Upper lobe of left lung (tissue), 4 donors: ENCODE data around the gene JRKL.

Experiments used
- EP300 ChIP-seq, 4 donors: sonication (generic); formaldehyde crosslinking; IDR thresholded peaks; one replicate each; pipeline ENCODE4 v1.5.1; 2017; ENCODE audit warnings: antibody characterized with exemption in 4 of 4, control low read depth in 2 of 4
- POLR2A ChIP-seq, 4 donors: fragments of 450-650 bp; IDR thresholded peaks; one replicate each; pipeline ENCODE4 v1.5.1; 2016 to 2017; ENCODE audit warnings: antibody characterized with exemption in 4 of 4, mild to moderate bottlenecking in 2 of 4

- TF ChIP-seq EP300 (IDR thresholded peaks at IDR 0.05) = no peak
- no peak for TF ChIP-seq POLR2A (IDR thresholded peaks at IDR 0.05)
Observed at GRCh38 chr11:96365493-96365892, 24.3 kb upstream of the JRKL start.
